GM18951 (cell line): ENCODE data around the gene ZNF462.
"Not testable (repeated sequence)": the region's sequence is repeated elsewhere in the genome, so short reads cannot be mapped to it uniquely, and the experiment has no call there.

Source experiments
- POLR2A ChIP-seq: IDR thresholded peaks from 4 replicates; pipeline ENCODE4 v1.6.1; 2011; ENCODE audit warnings: mild to moderate bottlenecking; ENCODE audit not compliant: insufficient read length, insufficient read depth; ENCODE audit errors: extremely low read depth
- in situ Hi-C: fragments of 300-500 bp; cut with MboI; formaldehyde crosslinking; loops from one replicate; pipeline ENCODE4 v1.12.0; 2022; ENCODE audit warnings: low sequenced_read_pairs, mixed read lengths, inconsistent platforms; ENCODE audit not compliant: unreplicated experiment

ZNF462 gene

GRCh38 chr9:106886111-106887046 is 23.4 kb downstream of the ZNF462 start:
- no peak for TF ChIP-seq POLR2A
- in situ Hi-C loops: no loop called here

GRCh38 chr9:106887066-106887465 is 24.1 kb downstream of the ZNF462 start:
- TF ChIP-seq POLR2A: no peak
- in situ Hi-C loops: no loop called here

- no peak for TF ChIP-seq POLR2A
- in situ Hi-C loops: no loop called here
Measured at GRCh38 chr9:106889061-106889590, 26.2 kb downstream of the ZNF462 start.

GRCh38 chr9:106890608-106891007 is 27.6 kb downstream of the ZNF462 start:
- TF ChIP-seq POLR2A: no peak
- in situ Hi-C loops: no loop called here

- in situ Hi-C loops: no loop called here
- TF ChIP-seq POLR2A: no peak
Measured at GRCh38 chr9:106891286-106891685, 28.3 kb downstream of the ZNF462 start.

- in situ Hi-C loops: no loop called here
- TF ChIP-seq POLR2A: no peak
Measured at GRCh38 chr9:106892632-106893031, 29.7 kb downstream of the ZNF462 start.

- TF ChIP-seq POLR2A: no peak
- in situ Hi-C loops: no loop called here
Measured at GRCh38 chr9:106893088-106893487, 30.1 kb downstream of the ZNF462 start.

- in situ Hi-C loops: no loop called here
Measured at GRCh38 chr9:106896695-106897094, 33.7 kb downstream of the ZNF462 start.

GRCh38 chr9:106897236-106897635 is 34.3 kb downstream of the ZNF462 start:
- in situ Hi-C loops: no loop called here
- TF ChIP-seq POLR2A: no peak

More at GRCh38 chr9:106896695-106897094, 33.7 kb downstream of the ZNF462 start:
- TF ChIP-seq POLR2A: no peak

GRCh38 chr9:106897751-106898150 is 34.8 kb downstream of the ZNF462 start:
- no peak for TF ChIP-seq POLR2A
- in situ Hi-C loops: no loop called here

- in situ Hi-C loops: not testable (repeated sequence)
Measured at GRCh38 chr9:106900523-106900922, 37.6 kb downstream of the ZNF462 start.

- in situ Hi-C loops: no loop called here
- no peak for TF ChIP-seq POLR2A
Measured at GRCh38 chr9:106906129-106906528, 43.2 kb downstream of the ZNF462 start.

GRCh38 chr9:106911951-106912350 is 49.0 kb downstream of the ZNF462 start:
- in situ Hi-C loops: no loop called here
- TF ChIP-seq POLR2A: no peak

GRCh38 chr9:106913276-106913675 is 50.3 kb downstream of the ZNF462 start:
- no peak for TF ChIP-seq POLR2A

More at GRCh38 chr9:106913276-106913675, 50.3 kb downstream of the ZNF462 start:
- in situ Hi-C loops: no loop called here
